Caco-2 (cell line): ENCODE measurements around the gene NFE2L2. TPM values are rescaled to one million over a fixed set of nuclear protein-coding genes. Genes with fewer than 3 reads are reported as not detected.
A peak's percentile ranks its signal among the peaks of the same experiment; 100 is the strongest.

Experiments used
- BruUV-seq: library from RNA; stranded (reverse); fragments of 400-500 nt; replicated peaks from 2 replicates; lab custom pipeline; 2021; lab: Mats Ljungman, UMichigan
- CTCF ChIA-PET: fragments of 300-600 bp; sonication (Branson Sonifier 250); formaldehyde crosslinking; loops from one replicate; lab custom pipeline; 2022; ENCODE audit warnings: antibody characterized with exemption; lab: Charles Lee
- POLR2A ChIA-PET: fragments of 300-600 bp; sonication (Branson Sonifier 250); formaldehyde crosslinking; loops from one replicate; lab custom pipeline; 2022; ENCODE audit warnings: antibody characterized with exemption; lab: Charles Lee
- DNase-seq, 2 experiments: peaks; one replicate each; pipeline versions ENCODE4 v3.0.0 to v3.0.0-alpha.2; 2020 to 2022
- H3K27me3 ChIP-seq: replicated peaks from 2 replicates; pipeline ENCODE4 v1.6.0; 2011; ENCODE audit warnings: low read length; ENCODE audit not compliant: control insufficient read depth, insufficient read depth
- H3K36me3 ChIP-seq: 2 replicates; pipeline ENCODE4 v1.5.1; 2011; ENCODE audit warnings: low read length; ENCODE audit not compliant: control insufficient read depth, insufficient read depth
- H3K4me1 ChIP-seq: fragments of 250-450 bp; sonication (Bioruptor Pico); 2 replicates; pipeline ENCODE4 v1.5.1; 2020; ENCODE audit warnings: mild to moderate bottlenecking
- H3K4me3 ChIP-seq: 2 replicates; pipeline ENCODE4 v1.5.1; 2011; ENCODE audit warnings: low read depth, mild to moderate bottlenecking, control low read depth, low read length
- H3K9me3 ChIP-seq: fragments of 250-450 bp; sonication (Bioruptor Pico); 2 replicates; pipeline ENCODE4 v1.5.1; 2020; ENCODE audit warnings: mild to moderate bottlenecking, moderate library complexity
- H3K27ac Mint-ChIP-seq: one replicate; pipeline ENCODE4 v1.8.0; 2022; ENCODE audit warnings: mixed read lengths; ENCODE audit not compliant: unreplicated experiment
- H3K27me3 Mint-ChIP-seq: one replicate; pipeline ENCODE4 v1.8.0; 2022; ENCODE audit warnings: mixed read lengths; ENCODE audit not compliant: insufficient read depth, unreplicated experiment
- H3K36me3 Mint-ChIP-seq: one replicate; pipeline ENCODE4 v1.8.0; 2022; ENCODE audit warnings: mild to moderate bottlenecking, mixed read lengths; ENCODE audit not compliant: insufficient read depth, unreplicated experiment
- H3K4me1 Mint-ChIP-seq: one replicate; pipeline ENCODE4 v1.8.0; 2022; ENCODE audit warnings: low read depth, mixed read lengths; ENCODE audit not compliant: unreplicated experiment
- H3K4me3 Mint-ChIP-seq: one replicate; pipeline ENCODE4 v1.8.0; 2022; ENCODE audit warnings: mild to moderate bottlenecking, moderate library complexity, mixed read lengths; ENCODE audit not compliant: unreplicated experiment
- H3K9me3 Mint-ChIP-seq: one replicate; pipeline ENCODE4 v1.8.0; 2022; ENCODE audit warnings: mixed read lengths; ENCODE audit not compliant: unreplicated experiment
- intact Hi-C: fragments of 100-400 bp; cut with micrococcal nuclease; formaldehyde crosslinking; loops from one replicate; pipeline ENCODE4 v1.10.0; 2022; ENCODE audit not compliant: unreplicated experiment
- total RNA-seq: library from RNA; stranded (reverse); gene quantifications from 2 replicates; pipeline ENCODE4 v1.2.3, GENCODE V29; 2022
- TF ChIP-seq, protein P1 (sequence below), 2 experiments: fragments of 200-600 bp in 1 of 2; IDR thresholded peaks; 1 replicate in 1 of 2; 2 replicates in 1 of 2; pipeline versions ENCODE4 v1.5.1 to v1.8.0; 2011 to 2022; ENCODE audit warnings: antibody characterized with exemption in 1 of 2, control low read depth in 1 of 2, inconsistent platforms in 1 of 2, low read depth in 1 of 2, low read length in 1 of 2, mild to moderate bottlenecking in 1 of 2, moderate library complexity in 1 of 2; ENCODE audit not compliant: insufficient read depth in 1 of 2, severe bottlenecking in 1 of 2, unreplicated experiment in 1 of 2

Gene NFE2L2
- total RNA-seq, 1 experiment from 2014 or later = 75.7 TPM

DNA sequence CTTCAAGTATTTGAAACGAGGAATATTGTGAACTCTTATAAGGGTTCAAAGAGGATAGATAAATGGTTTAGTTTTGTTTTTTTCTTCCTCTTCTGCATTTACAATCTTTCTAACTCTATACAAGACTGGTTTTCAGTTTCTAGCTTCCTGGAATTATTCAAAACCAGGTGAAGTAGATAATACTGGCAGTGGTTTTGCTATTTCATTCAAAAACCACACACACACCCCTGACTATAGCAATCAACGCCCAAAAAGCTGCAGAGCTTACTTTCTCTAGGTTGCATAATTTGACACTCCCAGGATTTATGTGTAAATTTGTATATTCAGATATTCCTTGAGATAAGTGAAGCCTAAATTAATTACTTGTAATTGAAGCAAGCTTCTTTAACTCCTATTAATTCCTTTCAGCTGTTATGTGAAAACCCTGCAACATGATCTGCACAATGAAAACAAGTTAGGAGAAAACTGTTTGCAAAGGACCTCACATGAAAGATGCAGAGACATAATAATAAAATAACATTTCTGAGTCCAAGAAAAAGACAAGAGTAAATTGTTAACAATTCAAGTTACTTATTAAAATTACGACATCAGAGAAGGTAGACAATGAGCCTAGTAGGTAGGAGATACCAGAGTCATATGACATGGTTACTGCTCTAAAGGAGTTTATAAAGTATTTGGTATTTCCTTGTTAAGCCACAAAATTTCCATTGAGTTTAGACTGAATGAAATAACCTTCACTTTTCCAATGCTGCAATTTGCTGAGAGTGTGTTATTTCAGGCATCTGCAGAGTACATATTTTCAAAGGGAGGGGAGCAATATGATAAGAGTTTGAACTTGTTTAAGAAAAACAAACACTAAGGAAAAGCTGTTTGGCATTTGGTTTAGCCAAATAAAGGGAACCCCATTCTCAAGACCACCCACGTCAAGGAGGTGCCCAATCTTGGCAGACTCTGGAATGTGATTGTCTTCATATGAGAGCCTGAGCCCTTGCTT, 1.6 kb upstream of the NFE2L2 start:
- Mint-ChIP-seq H3K4me3 (peak overlapping the region; percentile 97), H3K9me3 (no peaks in the 10 kb centered on the region), H3K4me1 (peaks cover 21% of the 10 kb centered on the region), H3K27me3 (no peaks in the 10 kb centered on the region), H3K27ac (peak overlapping the region; percentile 100), H3K36me3 (peaks cover 25% of the 10 kb centered on the region)
- TF ChIP-seq, protein P1, sequence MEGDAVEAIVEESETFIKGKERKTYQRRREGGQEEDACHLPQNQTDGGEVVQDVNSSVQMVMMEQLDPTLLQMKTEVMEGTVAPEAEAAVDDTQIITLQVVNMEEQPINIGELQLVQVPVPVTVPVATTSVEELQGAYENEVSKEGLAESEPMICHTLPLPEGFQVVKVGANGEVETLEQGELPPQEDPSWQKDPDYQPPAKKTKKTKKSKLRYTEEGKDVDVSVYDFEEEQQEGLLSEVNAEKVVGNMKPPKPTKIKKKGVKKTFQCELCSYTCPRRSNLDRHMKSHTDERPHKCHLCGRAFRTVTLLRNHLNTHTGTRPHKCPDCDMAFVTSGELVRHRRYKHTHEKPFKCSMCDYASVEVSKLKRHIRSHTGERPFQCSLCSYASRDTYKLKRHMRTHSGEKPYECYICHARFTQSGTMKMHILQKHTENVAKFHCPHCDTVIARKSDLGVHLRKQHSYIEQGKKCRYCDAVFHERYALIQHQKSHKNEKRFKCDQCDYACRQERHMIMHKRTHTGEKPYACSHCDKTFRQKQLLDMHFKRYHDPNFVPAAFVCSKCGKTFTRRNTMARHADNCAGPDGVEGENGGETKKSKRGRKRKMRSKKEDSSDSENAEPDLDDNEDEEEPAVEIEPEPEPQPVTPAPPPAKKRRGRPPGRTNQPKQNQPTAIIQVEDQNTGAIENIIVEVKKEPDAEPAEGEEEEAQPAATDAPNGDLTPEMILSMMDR (IDR thresholded peaks at IDR 0.05; ENCODE audit: insufficient read depth in 1 of 2, low read depth in 1 of 2, low read length in 1 of 2, severe bottlenecking in 1 of 2, unreplicated experiment in 1 of 2) = no peak
- Histone ChIP-seq H3K9me3 (no peaks in the 10 kb centered on the region), H3K36me3 (no peaks in the 10 kb centered on the region), H3K27me3 (no peaks in the 10 kb centered on the region), H3K4me3 (peak overlapping the region; percentile 91), H3K4me1 (peaks cover 40% of the 10 kb centered on the region)
- ChIA-PET CTCF (interaction anchor here (1.2 to 4.2 kb wide), 2 partner anchors 12 to 101 kb away, joined by 4 to 44 read pairs; no protein-coding TSS in a partner anchor), POLR2A (interaction anchor here (0.6 to 1.2 kb wide), 4 partner anchors 28 to 1370 kb away, joined by 3 to 6 read pairs (median 4); no protein-coding TSS in a partner anchor)
- no TSS peak for BruUV-seq
- intact Hi-C loops = loop anchor here (1.0 kb wide), 1 partner anchor 54 kb away; the partner anchor contains the start of gene HNRNPA3
- DNase-seq = peak in 1 of 2 experiments; percentile 51

DNA sequence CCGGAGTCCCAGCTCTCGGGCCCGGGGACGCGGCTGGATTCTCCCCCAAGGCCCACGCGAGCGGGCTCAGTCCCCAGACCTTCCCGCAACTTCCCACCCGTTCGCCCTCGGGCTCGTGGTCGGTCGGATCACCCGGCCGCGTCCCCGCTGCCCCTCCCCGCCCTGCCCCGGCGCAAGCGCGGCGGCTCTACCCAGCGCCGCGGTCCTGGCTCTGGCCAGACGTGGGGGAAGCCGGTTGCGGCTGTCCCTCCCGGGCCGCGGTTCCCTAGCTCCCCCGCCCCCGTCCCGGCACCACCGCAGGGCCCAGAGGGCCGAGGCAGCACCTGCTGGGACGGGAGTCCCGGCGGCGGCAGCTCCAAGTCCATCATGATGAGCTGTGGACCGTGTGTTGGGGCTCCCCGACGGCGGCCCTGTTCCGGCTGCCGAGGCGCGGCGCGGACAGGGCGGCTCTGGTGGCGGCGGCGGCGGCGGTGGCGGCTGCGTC, 276 bp downstream of the NFE2L2 start:
- H3K27me3 ChIP-seq = no peaks in the 10 kb centered on the region
- H3K36me3 Mint-ChIP-seq = peaks cover 29% of the 10 kb centered on the region
- ChIA-PET CTCF (interaction anchor here (0.5 to 4.2 kb wide), 6 partner anchors 9 to 150 kb away, joined by 3 to 44 read pairs (median 4); no protein-coding TSS in a partner anchor), POLR2A (interaction anchor here (0.6 to 2.4 kb wide), 13 partner anchors 9 to 134 kb away, joined by 3 to 22 read pairs (median 6); partner anchors contain the start of genes AGPS and HNRNPA3)
- intact Hi-C loops = loop anchor here (1.0 to 5.0 kb wide), 2 partner anchors 32 to 133 kb away; no protein-coding TSS in a partner anchor
- H3K27ac Mint-ChIP-seq = peak overlapping the region; percentile 100
- peak overlapping the region; percentile 97 for H3K4me3 Mint-ChIP-seq
- TF ChIP-seq, protein P1 (IDR thresholded peaks at IDR 0.05; ENCODE audit: insufficient read depth in 1 of 2, low read depth in 1 of 2, low read length in 1 of 2, severe bottlenecking in 1 of 2, unreplicated experiment in 1 of 2) = no peak
- DNase-seq = peak in 1 of 2 experiments; percentile 43
- no peaks in the 10 kb centered on the region for H3K9me3 Mint-ChIP-seq
- H3K4me3 ChIP-seq = peak overlapping the region; percentile 91
- no peaks in the 10 kb centered on the region for H3K27me3 Mint-ChIP-seq
- peaks cover 40% of the 10 kb centered on the region for H3K4me1 ChIP-seq
- no peaks in the 10 kb centered on the region for H3K36me3 ChIP-seq
- BruUV-seq = no TSS peak
- H3K9me3 ChIP-seq = no peaks in the 10 kb centered on the region
- H3K4me1 Mint-ChIP-seq = peaks cover 21% of the 10 kb centered on the region
